Esophagus muscularis mucosa (tissue), 4 donors: ENCODE results near the gene CNTFR. TPM values are rescaled to one million over a fixed set of nuclear protein-coding genes. Genes with fewer than 3 reads are reported as not detected.

Source experiments
- DNase-seq: peaks from one replicate; pipeline ENCODE4 v3.0.0-alpha.2; 2017; ENCODE audit errors: extremely low spot score
- H3K27ac ChIP-seq, 4 donors: fragments of 200-600 bp; sonication (generic); replicated peaks in 1 of 4; 1 replicate in 3 of 4; 2 replicates in 1 of 4; pipeline ENCODE4 v1.5.1; 2016 to 2019; ENCODE audit warnings: mild to moderate bottlenecking in 1 of 4
- H3K27me3 ChIP-seq, 4 donors: fragments of 200-600 bp; sonication (generic); one replicate each; pipeline versions ENCODE4 v1.5.1 to v1.6.0; 2016 to 2019
- H3K36me3 ChIP-seq, 4 donors: fragments of 200-600 bp; sonication (generic); one replicate each; pipeline ENCODE4 v1.5.1; 2016 to 2019
- H3K4me1 ChIP-seq, 4 donors: fragments of 200-600 bp; sonication (generic); one replicate each; pipeline ENCODE4 v1.5.1; 2016 to 2019
- H3K4me3 ChIP-seq, 4 donors: fragments of 200-600 bp; sonication (generic); 1 replicate in 2 of 4; 2 replicates in 2 of 4; pipeline ENCODE4 v1.5.1; 2016 to 2019; ENCODE audit warnings: mild to moderate bottlenecking in 4 of 4, moderate library complexity in 1 of 4
- H3K9me3 ChIP-seq, 4 donors: fragments of 200-600 bp; sonication (generic); 1 replicate in 3 of 4; 2 replicates in 1 of 4; pipeline ENCODE4 v1.5.1; 2016 to 2019
- CTCF ChIP-seq, 3 experiments: fragments of 200-600 bp in 2 of 3; fragments of 450-650 bp in 1 of 3; sonication (generic) in 2 of 3; IDR thresholded peaks; one replicate each; pipeline ENCODE4 v1.5.1; 2017 to 2019; ENCODE audit warnings: antibody characterized with exemption in 3 of 3, mild to moderate bottlenecking in 2 of 3, moderate library complexity in 1 of 3
- EP300 ChIP-seq: sonication (generic); formaldehyde crosslinking; IDR thresholded peaks from one replicate; pipeline ENCODE4 v1.6.1; 2017; ENCODE audit warnings: antibody characterized with exemption
- POLR2A ChIP-seq: fragments of 450-650 bp; IDR thresholded peaks from one replicate; pipeline ENCODE4 v1.6.1; 2017; ENCODE audit warnings: antibody characterized with exemption, moderate library complexity, mild to moderate bottlenecking, low read depth
- POLR2AphosphoS5 ChIP-seq, 2 donors: sonication (generic); formaldehyde crosslinking; IDR thresholded peaks; one replicate each; pipeline ENCODE4 v1.6.1; 2017; ENCODE audit warnings: antibody characterized with exemption in 2 of 2
- WGBS: methylation state at CpG from one replicate; pipeline ENCODE4 v1.1.5; 2018; 5-methylcytosine and 5-hydroxymethylcytosine counted together
- intact Hi-C: fragments of 100-400 bp; cut with DNase I; formaldehyde crosslinking; loops from one replicate; pipeline ENCODE4 v1.15.1; 2023
- total RNA-seq, 4 donors: library from RNA; depleted of rRNA; stranded (reverse); fragments of >200 nt; gene quantifications; one replicate each; pipeline versions ENCODE4 v1.1.0 to v1.2.1, GENCODE V29; 2016

The CNTFR gene
- total RNA-seq, 4 donors from 2014 or later = 1.2 to 3.8 (median 2.7) TPM

- intact Hi-C loops = no loop called here
- H3K4me3 ChIP-seq = no peak overlapping the region
- H3K27ac ChIP-seq = no peak overlapping the region
- no peak for DNase-seq
- H3K36me3 ChIP-seq = no peaks in the 10 kb centered on the region
- peaks cover 0 to 11% (median 4%) of the 10 kb centered on the region in 4 donors for H3K4me1 ChIP-seq
- whole genome bisulfite sequencing = 86% methylated on average over 8 of the region's 20 CpGs
- peaks cover 0 to 23% (median 0%) of the 10 kb centered on the region in 4 donors for H3K27me3 ChIP-seq
- H3K9me3 ChIP-seq = no peaks in the 10 kb centered on the region
- TF ChIP-seq CTCF (IDR thresholded peaks at IDR 0.05) (no peak), POLR2AphosphoS5 (IDR thresholded peaks at IDR 0.05) (no peak), EP300 (no peak), POLR2A (no peak)
Measured at GRCh38 chr9:34551751-34552605, 37.5 kb downstream of the CNTFR start.

- peaks cover 0 to 30% (median 0%) of the 10 kb centered on the region in 4 donors for H3K27me3 ChIP-seq
- 68% methylated on average over 5 of the region's 5 CpGs for WGBS
- no peak for TF ChIP-seq CTCF (IDR thresholded peaks at IDR 0.05)
- no peak for TF ChIP-seq POLR2AphosphoS5 (IDR thresholded peaks at IDR 0.05)
- TF ChIP-seq EP300 = no peak
- TF ChIP-seq POLR2A = no peak
Measured at GRCh38 chr9:34550681-34551270, 38.7 kb downstream of the CNTFR start.

GRCh38 chr9:34550016-34550680, 39.4 kb downstream of the CNTFR start:
- no peak overlapping the region for H3K4me3 ChIP-seq
- intact Hi-C loops = no loop called here
- DNase-seq = no peak
- no peaks in the 10 kb centered on the region for H3K36me3 ChIP-seq
- no peak overlapping the region for H3K27ac ChIP-seq
- H3K4me1 ChIP-seq = peaks cover 0 to 17% (median 4%) of the 10 kb centered on the region in 4 donors
- peaks cover 0 to 34% (median 0%) of the 10 kb centered on the region in 4 donors for H3K27me3 ChIP-seq
- no peaks in the 10 kb centered on the region for H3K9me3 ChIP-seq
- 100% methylated on average over 5 of the region's 12 CpGs for WGBS
- TF ChIP-seq EP300 = no peak
- TF ChIP-seq CTCF (IDR thresholded peaks at IDR 0.05) = no peak
- no peak for TF ChIP-seq POLR2A
- TF ChIP-seq POLR2AphosphoS5 (IDR thresholded peaks at IDR 0.05) = no peak

More at GRCh38 chr9:34550681-34551270, 38.7 kb downstream of the CNTFR start:
- Histone ChIP-seq H3K36me3 (no peaks in the 10 kb centered on the region), H3K9me3 (no peaks in the 10 kb centered on the region), H3K4me1 (peaks cover 0 to 17% (median 4%) of the 10 kb centered on the region in 4 donors), H3K4me3 (no peak overlapping the region), H3K27ac (no peak overlapping the region)
- DNase-seq = no peak
- intact Hi-C loops = no loop called here

GRCh38 chr9:34549407-34549732, 40.2 kb downstream of the CNTFR start:
- H3K36me3 ChIP-seq = no peaks in the 10 kb centered on the region
- no CpG with 5 or more reads among the region's 5 CpGs for WGBS
- no peak overlapping the region for H3K4me3 ChIP-seq
- H3K27ac ChIP-seq = no peak overlapping the region
- no peaks in the 10 kb centered on the region for H3K9me3 ChIP-seq
- intact Hi-C loops = loop anchor here (5.0 kb wide), 1 partner anchor 147 kb away; no protein-coding TSS in a partner anchor
- peaks cover 0 to 17% (median 4%) of the 10 kb centered on the region in 4 donors for H3K4me1 ChIP-seq
- TF ChIP-seq POLR2A (no peak), POLR2AphosphoS5 (IDR thresholded peaks at IDR 0.05) (no peak), CTCF (IDR thresholded peaks at IDR 0.05) (no peak), EP300 (no peak)
- no peak for DNase-seq
- H3K27me3 ChIP-seq = peaks cover 0 to 34% (median 0%) of the 10 kb centered on the region in 4 donors
